ENCODE results near the gene OVCH1. TPM values are rescaled to one million over a fixed set of nuclear protein-coding genes. Genes with fewer than 3 reads are reported as not detected.
A peak's percentile ranks its signal among the peaks of the same experiment; 100 is the strongest.

The OVCH1 gene
- total RNA-seq, 1 experiment from 2014 or later = 0.04 TPM

DNA sequence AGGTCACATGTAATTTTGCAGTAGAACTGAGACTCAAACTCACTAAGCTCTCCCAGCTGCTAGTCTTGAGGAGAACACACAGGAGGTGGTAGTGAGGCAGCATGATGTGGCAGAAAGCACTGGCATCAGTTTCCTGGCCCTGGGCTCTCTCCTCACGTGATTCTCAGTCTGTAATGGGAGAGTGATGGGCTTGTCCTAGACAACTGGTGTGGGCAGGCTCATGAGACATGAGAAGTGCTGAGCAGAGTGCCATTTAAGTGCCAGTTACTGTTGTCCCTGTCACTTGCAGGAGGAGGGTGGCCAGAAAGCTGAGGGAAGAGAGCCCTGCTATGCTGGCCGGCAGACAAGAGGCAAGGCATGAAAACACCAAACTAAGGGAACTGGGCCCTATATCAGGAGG, 48.5 kb upstream of the OVCH1 start:
- 0 out of 2 replicates have a peak, but pooled peaks cover 4% of the 10 kb centered on the region for H3K9me3 Mint-ChIP-seq
- DNase-seq (ENCODE audit: low spot score) (no peak), ATAC-seq (no peak)
- ChIA-PET POLR2A (no interaction called here), CTCF (no interaction called here)
- TF ChIP-seq, protein P1, sequence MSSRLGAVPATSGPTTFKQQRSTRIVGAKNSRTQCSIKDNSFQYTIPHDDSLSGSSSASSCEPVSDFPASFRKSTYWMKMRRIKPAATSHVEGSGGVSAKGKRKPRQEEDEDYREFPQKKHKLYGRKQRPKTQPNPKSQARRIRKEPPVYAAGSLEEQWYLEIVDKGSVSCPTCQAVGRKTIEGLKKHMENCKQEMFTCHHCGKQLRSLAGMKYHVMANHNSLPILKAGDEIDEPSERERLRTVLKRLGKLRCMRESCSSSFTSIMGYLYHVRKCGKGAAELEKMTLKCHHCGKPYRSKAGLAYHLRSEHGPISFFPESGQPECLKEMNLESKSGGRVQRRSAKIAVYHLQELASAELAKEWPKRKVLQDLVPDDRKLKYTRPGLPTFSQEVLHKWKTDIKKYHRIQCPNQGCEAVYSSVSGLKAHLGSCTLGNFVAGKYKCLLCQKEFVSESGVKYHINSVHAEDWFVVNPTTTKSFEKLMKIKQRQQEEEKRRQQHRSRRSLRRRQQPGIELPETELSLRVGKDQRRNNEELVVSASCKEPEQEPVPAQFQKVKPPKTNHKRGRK (CRISPR knock-in tag; IDR thresholded peaks at IDR 0.05; ENCODE audit: borderline replicate concordance) = no peak
- TF ChIP-seq HMGA2 (CRISPR knock-in tag; IDR thresholded peaks at IDR 0.05) = no peak
- no peak for TF ChIP-seq MYBL2 (CRISPR knock-in tag; IDR thresholded peaks at IDR 0.05)
- TF ChIP-seq, protein P2, sequence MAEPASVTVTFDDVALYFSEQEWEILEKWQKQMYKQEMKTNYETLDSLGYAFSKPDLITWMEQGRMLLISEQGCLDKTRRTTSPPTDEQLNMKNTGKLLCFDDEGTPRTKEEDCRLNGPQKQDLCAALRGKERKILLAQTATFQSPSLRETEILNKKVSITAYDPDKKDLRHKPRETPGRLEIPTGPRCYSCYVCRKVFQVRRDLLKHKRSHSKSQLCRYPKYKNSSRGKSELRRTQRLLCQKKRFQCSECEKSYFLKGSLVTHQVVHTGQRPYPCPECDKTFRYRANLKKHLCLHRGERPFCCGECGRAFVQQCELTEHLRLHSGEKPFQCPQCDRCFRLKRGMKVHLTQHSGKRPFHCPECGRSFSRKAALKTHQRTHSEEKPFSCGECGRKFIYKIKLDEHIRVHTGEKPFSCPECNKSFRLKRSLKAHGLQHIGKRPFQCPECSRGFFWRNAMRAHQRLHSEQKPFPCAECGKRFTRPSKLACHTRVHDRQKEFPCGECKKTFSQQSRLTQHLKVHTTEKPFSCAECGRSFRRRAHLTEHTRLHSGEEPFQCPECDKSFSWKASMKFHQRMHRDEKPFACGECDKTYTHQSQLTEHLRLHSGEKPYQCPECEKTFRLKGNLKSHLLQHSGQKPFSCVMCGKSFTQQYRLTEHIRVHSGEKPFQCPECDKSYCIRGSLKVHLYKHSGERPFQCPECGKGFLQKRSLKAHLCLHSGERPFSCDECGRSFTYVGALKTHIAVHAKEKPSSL (CRISPR knock-in tag; conservative IDR thresholded peaks at IDR 0.05) = no peak
- TF ChIP-seq, protein P3, sequence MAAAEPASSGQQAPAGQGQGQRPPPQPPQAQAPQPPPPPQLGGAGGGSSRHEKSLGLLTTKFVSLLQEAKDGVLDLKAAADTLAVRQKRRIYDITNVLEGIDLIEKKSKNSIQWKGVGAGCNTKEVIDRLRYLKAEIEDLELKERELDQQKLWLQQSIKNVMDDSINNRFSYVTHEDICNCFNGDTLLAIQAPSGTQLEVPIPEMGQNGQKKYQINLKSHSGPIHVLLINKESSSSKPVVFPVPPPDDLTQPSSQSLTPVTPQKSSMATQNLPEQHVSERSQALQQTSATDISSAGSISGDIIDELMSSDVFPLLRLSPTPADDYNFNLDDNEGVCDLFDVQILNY (CRISPR knock-in tag; IDR thresholded peaks at IDR 0.05) = no peak
- TF ChIP-seq, protein P4, sequence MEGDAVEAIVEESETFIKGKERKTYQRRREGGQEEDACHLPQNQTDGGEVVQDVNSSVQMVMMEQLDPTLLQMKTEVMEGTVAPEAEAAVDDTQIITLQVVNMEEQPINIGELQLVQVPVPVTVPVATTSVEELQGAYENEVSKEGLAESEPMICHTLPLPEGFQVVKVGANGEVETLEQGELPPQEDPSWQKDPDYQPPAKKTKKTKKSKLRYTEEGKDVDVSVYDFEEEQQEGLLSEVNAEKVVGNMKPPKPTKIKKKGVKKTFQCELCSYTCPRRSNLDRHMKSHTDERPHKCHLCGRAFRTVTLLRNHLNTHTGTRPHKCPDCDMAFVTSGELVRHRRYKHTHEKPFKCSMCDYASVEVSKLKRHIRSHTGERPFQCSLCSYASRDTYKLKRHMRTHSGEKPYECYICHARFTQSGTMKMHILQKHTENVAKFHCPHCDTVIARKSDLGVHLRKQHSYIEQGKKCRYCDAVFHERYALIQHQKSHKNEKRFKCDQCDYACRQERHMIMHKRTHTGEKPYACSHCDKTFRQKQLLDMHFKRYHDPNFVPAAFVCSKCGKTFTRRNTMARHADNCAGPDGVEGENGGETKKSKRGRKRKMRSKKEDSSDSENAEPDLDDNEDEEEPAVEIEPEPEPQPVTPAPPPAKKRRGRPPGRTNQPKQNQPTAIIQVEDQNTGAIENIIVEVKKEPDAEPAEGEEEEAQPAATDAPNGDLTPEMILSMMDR (IDR thresholded peaks at IDR 0.05) = no peak
- TF ChIP-seq ZNF263 (CRISPR knock-in tag; IDR thresholded peaks at IDR 0.05; ENCODE audit: low read depth) = no peak
- TF ChIP-seq NR3C1 (CRISPR knock-in tag; conservative IDR thresholded peaks at IDR 0.05; ENCODE audit: low read depth) = no peak
- TF ChIP-seq, protein P5, sequence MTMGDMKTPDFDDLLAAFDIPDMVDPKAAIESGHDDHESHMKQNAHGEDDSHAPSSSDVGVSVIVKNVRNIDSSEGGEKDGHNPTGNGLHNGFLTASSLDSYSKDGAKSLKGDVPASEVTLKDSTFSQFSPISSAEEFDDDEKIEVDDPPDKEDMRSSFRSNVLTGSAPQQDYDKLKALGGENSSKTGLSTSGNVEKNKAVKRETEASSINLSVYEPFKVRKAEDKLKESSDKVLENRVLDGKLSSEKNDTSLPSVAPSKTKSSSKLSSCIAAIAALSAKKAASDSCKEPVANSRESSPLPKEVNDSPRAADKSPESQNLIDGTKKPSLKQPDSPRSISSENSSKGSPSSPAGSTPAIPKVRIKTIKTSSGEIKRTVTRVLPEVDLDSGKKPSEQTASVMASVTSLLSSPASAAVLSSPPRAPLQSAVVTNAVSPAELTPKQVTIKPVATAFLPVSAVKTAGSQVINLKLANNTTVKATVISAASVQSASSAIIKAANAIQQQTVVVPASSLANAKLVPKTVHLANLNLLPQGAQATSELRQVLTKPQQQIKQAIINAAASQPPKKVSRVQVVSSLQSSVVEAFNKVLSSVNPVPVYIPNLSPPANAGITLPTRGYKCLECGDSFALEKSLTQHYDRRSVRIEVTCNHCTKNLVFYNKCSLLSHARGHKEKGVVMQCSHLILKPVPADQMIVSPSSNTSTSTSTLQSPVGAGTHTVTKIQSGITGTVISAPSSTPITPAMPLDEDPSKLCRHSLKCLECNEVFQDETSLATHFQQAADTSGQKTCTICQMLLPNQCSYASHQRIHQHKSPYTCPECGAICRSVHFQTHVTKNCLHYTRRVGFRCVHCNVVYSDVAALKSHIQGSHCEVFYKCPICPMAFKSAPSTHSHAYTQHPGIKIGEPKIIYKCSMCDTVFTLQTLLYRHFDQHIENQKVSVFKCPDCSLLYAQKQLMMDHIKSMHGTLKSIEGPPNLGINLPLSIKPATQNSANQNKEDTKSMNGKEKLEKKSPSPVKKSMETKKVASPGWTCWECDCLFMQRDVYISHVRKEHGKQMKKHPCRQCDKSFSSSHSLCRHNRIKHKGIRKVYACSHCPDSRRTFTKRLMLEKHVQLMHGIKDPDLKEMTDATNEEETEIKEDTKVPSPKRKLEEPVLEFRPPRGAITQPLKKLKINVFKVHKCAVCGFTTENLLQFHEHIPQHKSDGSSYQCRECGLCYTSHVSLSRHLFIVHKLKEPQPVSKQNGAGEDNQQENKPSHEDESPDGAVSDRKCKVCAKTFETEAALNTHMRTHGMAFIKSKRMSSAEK (CRISPR knock-in tag; IDR thresholded peaks at IDR 0.05; ENCODE audit: borderline replicate concordance) = no peak
- TF ChIP-seq MXD4 (CRISPR knock-in tag; IDR thresholded peaks at IDR 0.05; ENCODE audit: borderline replicate concordance) = no peak
- TF ChIP-seq GABPB1 (CRISPR knock-in tag; IDR thresholded peaks at IDR 0.05) = no peak
- peak overlapping the region; percentile 46 for H3K27ac Mint-ChIP-seq
- no peaks in the 10 kb centered on the region for H3K36me3 Mint-ChIP-seq
- H3K4me3 Mint-ChIP-seq = no peak overlapping the region
- no peaks in the 10 kb centered on the region for H3K27me3 Mint-ChIP-seq (ENCODE audit: low read depth)
- H3K4me1 Mint-ChIP-seq = peaks cover 32% of the 10 kb centered on the region

DNA sequence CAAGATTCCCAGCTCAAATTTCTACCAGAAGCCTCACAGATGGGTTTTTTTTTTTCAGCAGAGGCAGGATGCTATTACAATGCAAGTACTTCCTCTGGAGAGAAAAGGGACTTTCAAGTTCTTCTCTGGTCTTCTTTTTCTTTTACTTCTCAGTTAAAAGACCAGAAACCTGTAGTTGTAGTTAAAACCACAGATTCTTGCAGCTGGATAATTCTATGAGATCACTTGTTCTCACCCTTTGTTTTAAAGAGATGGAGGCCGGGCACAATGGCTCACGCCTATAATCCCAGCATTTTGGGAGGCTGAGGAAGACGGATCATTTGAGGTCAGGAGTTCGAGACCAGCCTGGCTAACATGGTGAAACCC, 47.6 kb upstream of the OVCH1 start:
- Mint-ChIP-seq H3K27ac (no peak overlapping the region; the same call in 1 of the 2 replicates), H3K27me3 (ENCODE audit: low read depth) (no peaks in the 10 kb centered on the region), H3K4me1 (peaks cover 32% of the 10 kb centered on the region), H3K4me3 (no peak overlapping the region), H3K36me3 (no peaks in the 10 kb centered on the region), H3K9me3 (0 out of 2 replicates have a peak, but pooled peaks cover 4% of the 10 kb centered on the region)
- ATAC-seq (no peak), DNase-seq (ENCODE audit: low spot score) (no peak)
- CTCF ChIA-PET = interaction anchor here (0.9 to 1.1 kb wide), 3 partner anchors 25 to 357 kb away, joined by 3 to 4 read pairs (median 3); no protein-coding TSS in a partner anchor
- POLR2A ChIA-PET = no interaction called here
- TF ChIP-seq SMAD4 (CRISPR knock-in tag; IDR thresholded peaks at IDR 0.05) (no peak), GTF2I (CRISPR knock-in tag; conservative IDR thresholded peaks at IDR 0.05) (no peak)
- TF ChIP-seq, protein P6, sequence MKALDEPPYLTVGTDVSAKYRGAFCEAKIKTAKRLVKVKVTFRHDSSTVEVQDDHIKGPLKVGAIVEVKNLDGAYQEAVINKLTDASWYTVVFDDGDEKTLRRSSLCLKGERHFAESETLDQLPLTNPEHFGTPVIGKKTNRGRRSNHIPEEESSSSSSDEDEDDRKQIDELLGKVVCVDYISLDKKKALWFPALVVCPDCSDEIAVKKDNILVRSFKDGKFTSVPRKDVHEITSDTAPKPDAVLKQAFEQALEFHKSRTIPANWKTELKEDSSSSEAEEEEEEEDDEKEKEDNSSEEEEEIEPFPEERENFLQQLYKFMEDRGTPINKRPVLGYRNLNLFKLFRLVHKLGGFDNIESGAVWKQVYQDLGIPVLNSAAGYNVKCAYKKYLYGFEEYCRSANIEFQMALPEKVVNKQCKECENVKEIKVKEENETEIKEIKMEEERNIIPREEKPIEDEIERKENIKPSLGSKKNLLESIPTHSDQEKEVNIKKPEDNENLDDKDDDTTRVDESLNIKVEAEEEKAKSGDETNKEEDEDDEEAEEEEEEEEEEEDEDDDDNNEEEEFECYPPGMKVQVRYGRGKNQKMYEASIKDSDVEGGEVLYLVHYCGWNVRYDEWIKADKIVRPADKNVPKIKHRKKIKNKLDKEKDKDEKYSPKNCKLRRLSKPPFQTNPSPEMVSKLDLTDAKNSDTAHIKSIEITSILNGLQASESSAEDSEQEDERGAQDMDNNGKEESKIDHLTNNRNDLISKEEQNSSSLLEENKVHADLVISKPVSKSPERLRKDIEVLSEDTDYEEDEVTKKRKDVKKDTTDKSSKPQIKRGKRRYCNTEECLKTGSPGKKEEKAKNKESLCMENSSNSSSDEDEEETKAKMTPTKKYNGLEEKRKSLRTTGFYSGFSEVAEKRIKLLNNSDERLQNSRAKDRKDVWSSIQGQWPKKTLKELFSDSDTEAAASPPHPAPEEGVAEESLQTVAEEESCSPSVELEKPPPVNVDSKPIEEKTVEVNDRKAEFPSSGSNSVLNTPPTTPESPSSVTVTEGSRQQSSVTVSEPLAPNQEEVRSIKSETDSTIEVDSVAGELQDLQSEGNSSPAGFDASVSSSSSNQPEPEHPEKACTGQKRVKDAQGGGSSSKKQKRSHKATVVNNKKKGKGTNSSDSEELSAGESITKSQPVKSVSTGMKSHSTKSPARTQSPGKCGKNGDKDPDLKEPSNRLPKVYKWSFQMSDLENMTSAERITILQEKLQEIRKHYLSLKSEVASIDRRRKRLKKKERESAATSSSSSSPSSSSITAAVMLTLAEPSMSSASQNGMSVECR (CRISPR knock-in tag; IDR thresholded peaks at IDR 0.05; ENCODE audit: borderline replicate concordance) = no peak
- TF ChIP-seq, protein P1 (CRISPR knock-in tag; IDR thresholded peaks at IDR 0.05; ENCODE audit: borderline replicate concordance) = no peak
- TF ChIP-seq, protein P7, sequence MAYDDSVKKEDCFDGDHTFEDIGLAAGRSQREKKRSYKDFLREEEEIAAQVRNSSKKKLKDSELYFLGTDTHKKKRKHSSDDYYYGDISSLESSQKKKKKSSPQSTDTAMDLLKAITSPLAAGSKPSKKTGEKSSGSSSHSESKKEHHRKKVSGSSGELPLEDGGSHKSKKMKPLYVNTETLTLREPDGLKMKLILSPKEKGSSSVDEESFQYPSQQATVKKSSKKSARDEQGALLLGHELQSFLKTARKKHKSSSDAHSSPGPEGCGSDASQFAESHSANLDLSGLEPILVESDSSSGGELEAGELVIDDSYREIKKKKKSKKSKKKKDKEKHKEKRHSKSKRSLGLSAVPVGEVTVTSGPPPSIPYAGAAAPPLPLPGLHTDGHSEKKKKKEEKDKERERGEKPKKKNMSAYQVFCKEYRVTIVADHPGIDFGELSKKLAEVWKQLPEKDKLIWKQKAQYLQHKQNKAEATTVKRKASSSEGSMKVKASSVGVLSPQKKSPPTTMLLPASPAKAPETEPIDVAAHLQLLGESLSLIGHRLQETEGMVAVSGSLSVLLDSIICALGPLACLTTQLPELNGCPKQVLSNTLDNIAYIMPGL (CRISPR knock-in tag; IDR thresholded peaks at IDR 0.05) = no peak
